Activated T-cell treated with anti-CD3 and anti-CD28 coated beads, Interleukin-2, amount 50 U/mL, for 72 hours (primary cell): Measurements from ENCODE around the gene GPR17. TPM values are rescaled to one million over a fixed set of nuclear protein-coding genes. Genes with fewer than 3 reads are reported as not detected.

Experiments
- ATAC-seq, 2 donors: fragments of 150-1000 bp; cut with Tn5 transposase; replicated peaks in 1 of 2; 2 replicates each; pipeline ENCODE4 v1.10.0; 2021; ENCODE audit warnings: moderate library complexity in 2 of 2, mild to moderate bottlenecking in 1 of 2
- DNase-seq, 2 donors: peaks; one replicate each; pipeline ENCODE4 v3.0.0; 2021 to 2022; ENCODE audit warnings: mixed read lengths in 1 of 2
- H3K27ac Mint-ChIP-seq: one replicate; pipeline ENCODE4 v1.8.0; 2022; ENCODE audit warnings: mild to moderate bottlenecking, moderate library complexity, mixed read lengths
- H3K27me3 Mint-ChIP-seq: one replicate; pipeline ENCODE4 v1.8.0; 2022; ENCODE audit warnings: low read depth, mixed read lengths
- H3K36me3 Mint-ChIP-seq, 2 donors: one replicate each; pipeline ENCODE4 v1.8.0; 2022; ENCODE audit warnings: mixed read lengths in 2 of 2, mild to moderate bottlenecking in 1 of 2; ENCODE audit not compliant: insufficient read depth in 2 of 2
- H3K4me1 Mint-ChIP-seq: one replicate; pipeline ENCODE4 v1.8.0; 2022; ENCODE audit warnings: low read depth, mixed read lengths
- H3K4me3 Mint-ChIP-seq, 2 donors: one replicate each; pipeline ENCODE4 v1.8.0; 2022; ENCODE audit warnings: mild to moderate bottlenecking in 2 of 2, mixed read lengths in 2 of 2, moderate library complexity in 2 of 2
- H3K9me3 Mint-ChIP-seq, 2 donors: one replicate each; pipeline ENCODE4 v1.8.0; 2022; ENCODE audit warnings: mixed read lengths in 2 of 2
- total RNA-seq, 2 donors: library from RNA; stranded (reverse); gene quantifications; one replicate each; pipeline ENCODE4 v1.2.3, GENCODE V29; 2022

Gene GPR17
- total RNA-seq, 2 donors from 2014 or later, result not detected

GRCh38 chr2:127681976-127682857, 36.3 kb downstream of the GPR17 start:
- H3K4me1 Mint-ChIP-seq, result no peaks in the 10 kb centered on the region
- H3K36me3 Mint-ChIP-seq, result no peaks in the 10 kb centered on the region
- no peaks in the 10 kb centered on the region for H3K9me3 Mint-ChIP-seq
- H3K27me3 Mint-ChIP-seq, result peaks cover 20% of the 10 kb centered on the region
- H3K27ac Mint-ChIP-seq, result no peak overlapping the region
- DNase-seq (no peak), ATAC-seq (no peak)
- peak overlapping the region in 1 of 2 donors; percentile 24 for H3K4me3 Mint-ChIP-seq

- peaks cover 12% of the 10 kb centered on the region for H3K27me3 Mint-ChIP-seq
- no peaks in the 10 kb centered on the region for H3K9me3 Mint-ChIP-seq
- H3K36me3 Mint-ChIP-seq, result no peaks in the 10 kb centered on the region
- H3K4me1 Mint-ChIP-seq, result no peaks in the 10 kb centered on the region
- H3K4me3 Mint-ChIP-seq, result no peak overlapping the region
- ATAC-seq, result no peak
- H3K27ac Mint-ChIP-seq, result no peak overlapping the region
- DNase-seq, result no peak
These were observed 37.1 kb downstream of the GPR17 start for GRCh38 chr2:127683056-127683455.

- DNase-seq (no peak), ATAC-seq (no peak)
- H3K9me3 Mint-ChIP-seq, result peaks cover 2% of the 10 kb centered on the region in 2 donors
- H3K4me1 Mint-ChIP-seq, result no peaks in the 10 kb centered on the region
- H3K27me3 Mint-ChIP-seq, result peaks cover 5% of the 10 kb centered on the region
- no peak overlapping the region for H3K27ac Mint-ChIP-seq
- no peak overlapping the region for H3K4me3 Mint-ChIP-seq
- H3K36me3 Mint-ChIP-seq, result peaks cover 1 to 2% of the 10 kb centered on the region in 2 donors
These were observed 37.8 kb downstream of the GPR17 start for GRCh38 chr2:127683757-127684156.

GRCh38 chr2:127685410-127686080, 39.6 kb downstream of the GPR17 start:
- H3K27me3 Mint-ChIP-seq, result peaks cover 4% of the 10 kb centered on the region

GRCh38 chr2:127688405-127688804, 42.5 kb downstream of the GPR17 start:
- Mint-ChIP-seq H3K4me1 (no peaks in the 10 kb centered on the region), H3K4me3 (no peak overlapping the region), H3K36me3 (peaks cover 10 to 16% of the 10 kb centered on the region in 2 donors), H3K27me3 (peaks cover 4% of the 10 kb centered on the region), H3K27ac (no peak overlapping the region), H3K9me3 (peaks cover 14 to 15% of the 10 kb centered on the region in 2 donors)
- ATAC-seq (no peak), DNase-seq (no peak)

More at GRCh38 chr2:127685410-127686080, 39.6 kb downstream of the GPR17 start:
- DNase-seq (no peak), ATAC-seq (no peak)
- Mint-ChIP-seq H3K36me3 (peaks cover 3 to 4% of the 10 kb centered on the region in 2 donors), H3K4me1 (no peaks in the 10 kb centered on the region), H3K4me3 (no peak overlapping the region), H3K27ac (no peak overlapping the region), H3K9me3 (peaks cover 4 to 5% of the 10 kb centered on the region in 2 donors)

- Mint-ChIP-seq H3K27me3 (peaks cover 4% of the 10 kb centered on the region), H3K27ac (no peak overlapping the region), H3K9me3 (peaks cover 14 to 15% of the 10 kb centered on the region in 2 donors), H3K4me3 (no peak overlapping the region), H3K36me3 (peaks cover 10 to 16% of the 10 kb centered on the region in 2 donors), H3K4me1 (no peaks in the 10 kb centered on the region)
- DNase-seq (no peak), ATAC-seq (no peak)
These were observed 44.7 kb downstream of the GPR17 start for GRCh38 chr2:127690696-127691095.

- H3K4me3 Mint-ChIP-seq, result no peak overlapping the region
- no peak overlapping the region for H3K27ac Mint-ChIP-seq
- ATAC-seq (no peak), DNase-seq (no peak)
- H3K9me3 Mint-ChIP-seq, result peaks cover 9 to 11% of the 10 kb centered on the region in 2 donors
- H3K27me3 Mint-ChIP-seq, result no peaks in the 10 kb centered on the region
- peaks cover under 1% of the 10 kb centered on the region for H3K4me1 Mint-ChIP-seq
- H3K36me3 Mint-ChIP-seq, result peaks cover 6 to 13% of the 10 kb centered on the region in 2 donors
These were observed 49.0 kb downstream of the GPR17 start for GRCh38 chr2:127694986-127695385.

- Mint-ChIP-seq H3K27me3 (no peaks in the 10 kb centered on the region), H3K4me1 (peaks cover 9% of the 10 kb centered on the region), H3K9me3 (peaks cover 9 to 11% of the 10 kb centered on the region in 2 donors), H3K4me3 (no peak overlapping the region), H3K36me3 (peaks cover 6 to 13% of the 10 kb centered on the region in 2 donors), H3K27ac (no peak overlapping the region)
- ATAC-seq (peak; percentile 66 to 71), DNase-seq (peak; percentile 51 to 66)
These were observed 49.8 kb downstream of the GPR17 start for GRCh38 chr2:127695491-127696472.

GRCh38 chr2:127697482-127698180, 51.7 kb downstream of the GPR17 start:
- no peak for ATAC-seq
- Mint-ChIP-seq H3K4me3 (no peak overlapping the region), H3K4me1 (peaks cover 18% of the 10 kb centered on the region)

GRCh38 chr2:127698553-127699355, 52.8 kb downstream of the GPR17 start:
- no peak overlapping the region for H3K4me3 Mint-ChIP-seq
- H3K36me3 Mint-ChIP-seq, result peaks cover 0 to 4% of the 10 kb centered on the region in 2 donors
- no peaks in the 10 kb centered on the region for H3K9me3 Mint-ChIP-seq
- no peaks in the 10 kb centered on the region for H3K27me3 Mint-ChIP-seq
- ATAC-seq (no peak), DNase-seq (no peak)
- no peak overlapping the region for H3K27ac Mint-ChIP-seq
- H3K4me1 Mint-ChIP-seq, result peaks cover 28% of the 10 kb centered on the region

More at GRCh38 chr2:127697482-127698180, 51.7 kb downstream of the GPR17 start:
- no peaks in the 10 kb centered on the region for H3K9me3 Mint-ChIP-seq
- no peak for DNase-seq
- no peak overlapping the region for H3K27ac Mint-ChIP-seq
- peaks cover 0 to 3% of the 10 kb centered on the region in 2 donors for H3K36me3 Mint-ChIP-seq
- H3K27me3 Mint-ChIP-seq, result no peaks in the 10 kb centered on the region

GRCh38 chr2:127700527-127701192, 54.7 kb downstream of the GPR17 start:
- Mint-ChIP-seq H3K9me3 (no peaks in the 10 kb centered on the region), H3K36me3 (peaks cover 0 to 8% of the 10 kb centered on the region in 2 donors), H3K27me3 (no peaks in the 10 kb centered on the region), H3K4me3 (peak overlapping the region; percentile 89 to 91), H3K4me1 (peaks cover 46% of the 10 kb centered on the region), H3K27ac (peak overlapping the region; percentile 92)
- DNase-seq (peak; percentile 16 to 21), ATAC-seq (peak in 1 of 2 donors; percentile 4)
